ENCODE measurements around the gene FLACC1. TPM values are rescaled to one million over a fixed set of nuclear protein-coding genes. Genes with fewer than 3 reads are reported as not detected.
"Not testable (repeated sequence)": the region's sequence is repeated elsewhere in the genome, so short reads cannot be mapped to it uniquely, and the experiment has no call there.

The FLACC1 gene
- total RNA-seq, 2 experiments from 2014 or later: 2.9 to 4.9 TPM

DNA sequence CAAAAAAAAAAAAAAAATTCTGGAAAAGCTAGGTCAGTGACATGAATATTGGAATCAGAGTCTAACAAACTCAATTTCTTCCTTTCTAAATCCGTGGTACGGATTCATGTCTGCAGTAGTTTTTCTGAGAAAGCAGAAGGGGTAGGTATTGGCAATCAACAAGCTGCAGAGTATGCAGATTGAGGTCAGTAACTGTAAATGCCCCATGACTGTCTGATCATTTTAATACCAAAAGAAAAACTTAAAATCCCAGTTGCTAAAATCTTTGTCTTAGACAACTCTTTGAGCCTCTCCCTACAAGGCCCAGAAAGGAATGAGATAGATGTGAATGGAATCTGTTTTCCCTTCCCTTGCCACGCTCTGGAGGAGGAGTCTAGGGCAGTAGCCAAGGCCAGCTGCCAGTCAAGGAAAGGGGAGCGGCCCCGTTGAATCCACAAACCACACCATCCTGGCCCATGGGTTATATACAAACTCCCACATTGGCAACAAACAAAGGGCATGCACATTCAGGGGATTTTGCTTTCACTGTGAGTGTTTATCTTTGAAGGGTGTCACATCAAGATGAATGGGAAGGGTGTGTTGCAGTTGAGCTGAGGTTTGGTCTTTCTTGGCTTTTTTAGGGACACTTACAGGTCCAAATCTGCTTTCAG lies 102.9 kb downstream of the FLACC1 start:
- no peaks in the 10 kb centered on the region for H3K27me3 Mint-ChIP-seq
- H3K9me3 Mint-ChIP-seq: peaks cover 13% of the 10 kb centered on the region
- peak overlapping the region; percentile 48 for H3K27ac Mint-ChIP-seq
- POLR2A ChIA-PET: interaction anchor here (0.7 to 11.3 kb wide), 5 partner anchors 8 to 889 kb away, joined by 3 to 147 read pairs (median 4); partner anchors contain the start of gene CASP8
- peaks cover 39% of the 10 kb centered on the region for H3K36me3 Mint-ChIP-seq
- peaks cover 57% of the 10 kb centered on the region for H3K4me1 Mint-ChIP-seq
- DNase-seq (no peak), ATAC-seq (ENCODE audit: low read depth) (no peak)
- no peak overlapping the region for H3K4me3 Mint-ChIP-seq

GRCh38 chr2:201250741-201251140 lies 106.4 kb downstream of the FLACC1 start:
- Mint-ChIP-seq H3K27ac (peak overlapping the region; percentile 60), H3K9me3 (peaks cover 13% of the 10 kb centered on the region), H3K36me3 (peaks cover 57% of the 10 kb centered on the region), H3K4me1 (peaks cover 42% of the 10 kb centered on the region), H3K4me3 (no peak overlapping the region), H3K27me3 (no peaks in the 10 kb centered on the region)
- POLR2A ChIA-PET: interaction anchor here (0.6 kb wide), 1 partner anchor 10 kb away, joined by 4 read pairs; no protein-coding TSS in a partner anchor
- DNase-seq (no peak), ATAC-seq (ENCODE audit: low read depth) (no peak)

GRCh38 chr2:201249889-201250288 lies 107.3 kb downstream of the FLACC1 start:
- Mint-ChIP-seq H3K27ac (peak overlapping the region; percentile 42), H3K4me1 (peaks cover 37% of the 10 kb centered on the region), H3K36me3 (peaks cover 60% of the 10 kb centered on the region), H3K4me3 (no peak overlapping the region), H3K9me3 (peaks cover 13% of the 10 kb centered on the region), H3K27me3 (no peaks in the 10 kb centered on the region)
- no peak for DNase-seq
- POLR2A ChIA-PET: no interaction called here
- ATAC-seq (ENCODE audit: low read depth): no peak

DNA sequence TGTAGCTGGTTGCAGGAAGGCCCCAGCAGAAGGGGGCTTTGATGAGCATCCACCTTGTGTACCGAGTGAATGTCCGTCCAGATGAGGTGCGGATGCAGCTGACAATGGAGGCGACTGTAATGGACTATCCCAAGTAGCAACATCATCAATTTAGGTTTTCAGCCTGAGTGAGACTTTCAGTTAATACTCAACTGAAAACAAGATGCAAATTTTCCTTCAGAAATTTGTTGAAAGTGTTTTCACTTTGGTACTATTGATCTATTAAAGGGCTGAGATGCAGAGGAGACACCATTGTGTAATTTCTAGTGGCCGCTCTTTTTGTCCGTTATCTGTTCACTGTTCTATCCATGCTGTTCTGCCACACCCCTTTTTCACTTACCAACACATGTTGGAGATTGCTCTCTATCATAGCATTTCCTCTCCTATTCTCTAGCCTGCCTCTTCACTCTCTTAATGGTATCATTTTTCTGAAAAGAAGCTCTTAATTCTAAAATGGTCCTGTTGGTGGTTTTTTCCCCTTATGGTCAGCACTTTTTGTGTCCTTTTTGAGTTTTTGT lies 108.8 kb downstream of the FLACC1 start:
- peaks cover 13% of the 10 kb centered on the region for H3K9me3 Mint-ChIP-seq
- no peak overlapping the region for H3K27ac Mint-ChIP-seq
- DNase-seq: no peak
- H3K27me3 Mint-ChIP-seq: no peaks in the 10 kb centered on the region
- no peak for ATAC-seq (ENCODE audit: low read depth)
- POLR2A ChIA-PET: interaction anchor here (1.2 kb wide), 1 partner anchor 12 kb away, joined by 4 read pairs; the partner anchor contains the start of gene CASP8
- H3K36me3 Mint-ChIP-seq: peaks cover 58% of the 10 kb centered on the region
- H3K4me1 Mint-ChIP-seq: peaks cover 34% of the 10 kb centered on the region
- H3K4me3 Mint-ChIP-seq: no peak overlapping the region

- DNase-seq (no peak), ATAC-seq (ENCODE audit: low read depth) (no peak)
- Mint-ChIP-seq H3K4me1 (peaks cover 22% of the 10 kb centered on the region), H3K4me3 (no peak overlapping the region), H3K27me3 (no peaks in the 10 kb centered on the region), H3K9me3 (peaks cover 11% of the 10 kb centered on the region), H3K36me3 (peaks cover 53% of the 10 kb centered on the region), H3K27ac (peak overlapping the region; percentile 34)
- POLR2A ChIA-PET: interaction anchor here (0.7 to 2.0 kb wide), 3 partner anchors 9 to 330 kb away, joined by 3 to 13 read pairs (median 6); no protein-coding TSS in a partner anchor
These were observed 110.9 kb downstream of the FLACC1 start for GRCh38 chr2:201246280-201246679.

DNA sequence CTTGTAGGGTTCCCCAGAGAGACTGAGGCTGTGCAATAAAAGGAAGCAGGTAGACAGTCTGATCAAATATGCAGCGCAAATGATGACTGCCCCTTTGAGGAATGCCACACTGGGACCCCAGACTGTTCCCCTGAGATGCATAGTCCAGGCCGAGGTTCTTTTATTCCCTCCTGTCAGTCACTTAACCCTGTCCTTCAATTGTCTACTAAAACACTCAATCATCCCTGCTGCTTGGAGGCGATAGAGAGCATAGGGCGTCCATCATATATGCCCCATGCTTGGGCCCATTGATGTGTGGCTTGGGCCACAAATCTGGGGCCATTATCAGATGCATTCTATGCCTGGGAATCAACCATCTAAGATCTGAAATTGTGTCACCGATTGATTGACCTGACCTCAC lies 112.3 kb downstream of the FLACC1 start:
- ATAC-seq (ENCODE audit: low read depth) (no peak), DNase-seq (no peak)
- H3K4me3 Mint-ChIP-seq: no peak overlapping the region
- peaks cover 54% of the 10 kb centered on the region for H3K36me3 Mint-ChIP-seq
- peaks cover 3% of the 10 kb centered on the region for H3K9me3 Mint-ChIP-seq
- POLR2A ChIA-PET: interaction anchor here (1.1 kb wide), 1 partner anchor 15 kb away, joined by 3 read pairs; the partner anchor contains the start of gene CASP8
- no peaks in the 10 kb centered on the region for H3K27me3 Mint-ChIP-seq
- H3K27ac Mint-ChIP-seq: peak overlapping the region; percentile 24
- peaks cover 18% of the 10 kb centered on the region for H3K4me1 Mint-ChIP-seq

DNA sequence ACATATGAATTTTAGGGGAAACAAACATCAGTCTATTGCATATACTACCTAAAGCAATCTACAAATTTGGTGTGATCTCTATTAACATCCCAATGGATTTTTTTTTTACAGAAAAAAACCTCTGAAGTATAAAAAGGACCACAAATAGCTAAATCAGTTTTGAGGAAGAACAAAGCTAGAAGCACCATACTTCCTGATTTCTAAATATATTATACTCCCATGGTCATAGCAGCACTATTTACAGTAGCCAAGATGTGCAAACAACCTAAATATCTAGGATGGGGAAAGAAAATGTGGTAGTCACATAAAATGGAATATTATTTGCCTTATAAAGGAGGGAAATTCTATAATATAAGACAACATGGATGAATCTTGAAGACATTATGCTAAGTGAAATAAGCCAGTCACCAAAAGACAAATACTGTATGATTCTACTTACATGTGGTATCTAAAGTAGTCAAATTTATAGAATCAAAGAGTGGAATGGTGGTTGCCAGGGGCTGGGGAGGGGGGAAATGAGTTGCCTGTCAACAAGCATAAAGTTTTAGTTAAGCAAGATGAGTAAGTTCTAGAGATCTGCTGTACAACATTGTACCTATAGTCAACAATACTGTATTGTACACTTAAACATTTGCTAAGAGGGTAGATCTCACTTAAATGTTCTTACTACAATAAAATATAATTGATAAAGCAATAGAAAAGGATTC lies 114.4 kb downstream of the FLACC1 start:
- POLR2A ChIA-PET: interaction anchor here (1.0 to 1.1 kb wide), 2 partner anchors 20 to 209 kb away, joined by 3 read pairs; partner anchors contain the start of genes STRADB and TRAK2
- ATAC-seq (ENCODE audit: low read depth) (no peak), DNase-seq (no peak)
- no peak overlapping the region for H3K4me3 Mint-ChIP-seq
- H3K27me3 Mint-ChIP-seq: no peaks in the 10 kb centered on the region
- no peak overlapping the region for H3K27ac Mint-ChIP-seq
- peaks cover 48% of the 10 kb centered on the region for H3K36me3 Mint-ChIP-seq
- H3K9me3 Mint-ChIP-seq: peaks cover 1% of the 10 kb centered on the region
- peaks cover 22% of the 10 kb centered on the region for H3K4me1 Mint-ChIP-seq

DNA sequence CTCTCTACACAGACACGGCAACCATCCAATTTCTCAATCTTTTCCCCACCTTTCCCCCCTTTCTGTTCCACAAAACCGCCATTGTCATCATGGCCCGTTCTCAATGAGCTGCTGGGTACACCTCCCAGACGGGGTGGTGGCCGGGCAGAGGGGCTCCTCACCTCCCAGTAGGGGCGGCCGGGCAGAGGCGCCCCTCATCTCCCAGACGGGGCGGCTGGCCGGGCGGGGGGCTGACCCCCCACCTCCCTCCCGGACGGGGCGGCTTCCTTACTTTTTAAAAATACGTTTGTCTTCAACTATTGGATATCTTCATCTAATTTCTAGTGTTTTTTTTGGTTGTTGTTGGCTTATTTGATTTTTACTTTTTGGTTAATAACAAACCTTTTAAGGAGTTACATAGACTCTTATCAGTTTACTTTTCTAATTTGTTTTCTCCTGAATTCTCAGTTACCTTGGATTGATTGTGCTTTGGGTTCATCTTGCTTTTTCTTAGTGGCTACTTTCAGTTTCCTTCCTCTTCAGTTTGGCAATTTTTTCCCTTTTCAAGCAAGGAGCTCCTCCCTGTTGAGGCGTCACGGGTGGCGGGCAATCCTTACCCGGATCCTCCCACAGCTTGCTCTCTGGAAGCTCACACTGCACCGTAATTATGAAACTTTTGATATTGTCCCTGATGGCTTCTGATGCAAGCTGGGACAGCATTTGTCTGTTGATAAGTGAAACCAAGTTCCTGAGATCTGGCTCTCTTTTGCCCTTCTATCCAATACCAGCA lies 117.8 kb downstream of the FLACC1 start:
- H3K4me3 Mint-ChIP-seq; DNase-seq; H3K27me3 Mint-ChIP-seq; H3K9me3 Mint-ChIP-seq; ATAC-seq (ENCODE audit: low read depth): not testable (repeated sequence)
- Mint-ChIP-seq H3K4me1 (peaks cover 32% of the 10 kb centered on the region), H3K27ac (peak overlapping the region; percentile 62), H3K36me3 (peaks cover 45% of the 10 kb centered on the region)
- POLR2A ChIA-PET: interaction anchor here (1.0 to 1.1 kb wide), 2 partner anchors 21 to 23 kb away, joined by 3 to 4 read pairs; partner anchors contain the start of gene CASP8

Other genes starting within 250 kb of the FLACC1 start
- 100 to 1,000 TPM; 139 to 140 TPM for gene CFLAR, start 241.2 kb downstream of the FLACC1 start, total RNA-seq
- gene CASP10, start 174.2 kb downstream of the FLACC1 start, total RNA-seq: 10 to 100 TPM; 45.2 to 46.1 TPM
- gene CASP8, start 96.8 kb downstream of the FLACC1 start, total RNA-seq: 100 to 1,000 TPM; 115 to 127 TPM
- gene TRAK2, start 94.1 kb upstream of the FLACC1 start, total RNA-seq: 10 to 100 TPM; 43.1 to 48.8 TPM
- gene STRADB, start 94.4 kb upstream of the FLACC1 start, total RNA-seq: 10 to 100 TPM; 24.9 to 28.9 TPM